ENCODE measurements around the gene SCIN.
"Not testable (repeated sequence)": the region's sequence is repeated elsewhere in the genome, so short reads cannot be mapped to it uniquely, and the experiment has no call there.

SCIN gene

GRCh38 chr7:12649348-12649747 lies 78.8 kb downstream of the SCIN start:
- DNase-seq, result no peak

DNA sequence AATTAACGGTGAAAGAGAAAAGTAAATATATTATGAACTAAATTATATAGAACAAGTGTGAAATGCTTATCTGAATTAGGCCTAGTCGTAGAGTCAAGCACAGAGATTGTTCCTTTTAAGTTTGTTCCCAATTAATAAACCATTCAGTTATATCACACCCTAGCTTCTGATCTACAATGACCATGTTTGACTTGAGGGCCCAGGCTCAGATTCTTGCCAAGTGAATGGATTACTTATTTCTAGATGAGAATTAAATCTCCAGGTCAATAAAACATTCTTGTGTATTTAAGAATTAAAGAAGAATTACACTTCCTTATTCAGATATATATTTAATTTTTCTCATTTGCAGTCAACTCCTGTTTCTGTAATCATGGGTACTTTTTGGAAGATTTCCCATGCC lies 79.6 kb downstream of the SCIN start:
- DNase-seq, result no peak

GRCh38 chr7:12653110-12653509 lies 82.6 kb downstream of the SCIN start:
- no peak for DNase-seq

GRCh38 chr7:12653518-12653917 lies 83.0 kb downstream of the SCIN start:
- DNase-seq, result no peak

DNA sequence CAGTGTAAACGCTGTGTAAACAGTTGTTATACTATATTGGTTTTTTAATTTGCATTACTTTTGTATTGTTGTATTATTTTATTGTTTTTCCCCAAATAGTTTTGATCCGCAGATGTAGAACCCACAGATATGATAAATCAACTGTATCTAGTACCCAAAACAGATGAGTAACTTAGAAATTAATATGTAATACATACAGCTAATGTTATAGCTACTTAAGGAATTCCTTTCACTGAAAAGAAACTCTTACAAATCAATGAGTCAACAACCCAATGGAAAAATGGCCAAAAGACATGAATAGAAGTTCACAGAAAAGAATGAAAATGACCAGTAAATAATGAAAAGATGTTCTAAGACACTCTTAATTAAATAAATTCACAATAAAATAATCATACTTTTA lies 84.6 kb downstream of the SCIN start:
- no peak for DNase-seq

DNA sequence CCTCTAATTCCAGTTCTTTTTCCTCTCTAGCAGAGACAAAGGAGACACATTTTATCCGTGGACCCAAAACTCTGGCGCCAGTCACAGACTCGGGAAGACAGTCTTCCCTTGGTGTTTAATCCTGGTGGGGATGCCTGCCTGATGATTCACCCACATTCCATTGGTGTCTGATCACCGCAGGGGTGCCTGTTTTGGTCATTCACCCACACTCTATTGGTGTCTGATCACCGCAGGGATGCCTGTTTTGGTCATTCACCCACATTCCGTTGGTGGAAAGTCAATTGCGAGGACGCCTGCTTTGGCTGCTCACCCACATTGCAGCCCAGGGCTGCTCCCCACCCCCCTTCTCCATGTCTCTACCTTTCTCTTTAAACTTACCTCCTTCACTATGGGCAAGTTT lies 89.9 kb downstream of the SCIN start:
- not testable (repeated sequence) for DNase-seq

DNA sequence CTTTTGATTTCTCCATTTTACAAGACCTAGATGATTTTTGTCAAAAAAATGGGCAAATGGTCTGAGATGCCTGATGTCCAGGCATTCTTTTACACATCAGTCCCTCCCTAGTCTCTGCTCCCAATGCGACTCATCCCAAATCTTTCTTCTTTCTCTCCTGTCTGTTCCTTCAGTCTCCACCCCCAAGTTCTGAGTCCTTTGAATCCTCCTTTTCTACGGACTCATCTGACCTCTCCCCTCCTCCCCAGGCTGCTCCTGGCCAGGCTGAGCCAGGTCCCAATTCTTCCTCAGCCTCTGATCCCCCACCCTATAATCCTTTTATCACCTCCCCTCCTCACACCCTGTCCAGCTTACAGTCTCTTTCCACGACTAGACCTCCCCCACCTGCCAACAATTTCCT lies 90.5 kb downstream of the SCIN start:
- DNase-seq, result not testable (repeated sequence)

DNA sequence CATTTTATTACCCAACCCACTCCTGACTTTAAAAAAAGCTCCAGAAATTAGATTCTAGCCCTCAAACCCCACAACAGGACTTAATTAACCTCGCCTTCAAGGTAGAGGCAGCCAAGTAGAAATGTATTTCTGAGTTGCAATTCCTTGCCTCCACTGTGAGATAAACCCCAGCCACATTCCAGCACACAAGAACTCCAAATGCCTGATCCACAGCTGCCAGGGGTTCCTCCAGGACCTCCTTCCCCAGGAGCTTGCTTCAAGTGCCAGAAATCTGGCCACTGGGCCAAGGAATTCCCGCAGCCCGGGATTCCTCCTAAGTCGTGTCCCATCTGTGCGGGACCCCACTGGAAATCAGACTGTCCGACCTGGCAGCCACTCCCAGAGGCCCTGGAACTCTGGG lies 91.1 kb downstream of the SCIN start:
- no peak for DNase-seq

GRCh38 chr7:12670000-12670729 lies 99.6 kb downstream of the SCIN start:
- DNase-seq, result no peak

- DNase-seq, result no peak
These were observed 100.4 kb downstream of the SCIN start for GRCh38 chr7:12670743-12671520.

- not testable (repeated sequence) for DNase-seq
These were observed 102.9 kb downstream of the SCIN start for GRCh38 chr7:12673436-12673835.

DNA sequence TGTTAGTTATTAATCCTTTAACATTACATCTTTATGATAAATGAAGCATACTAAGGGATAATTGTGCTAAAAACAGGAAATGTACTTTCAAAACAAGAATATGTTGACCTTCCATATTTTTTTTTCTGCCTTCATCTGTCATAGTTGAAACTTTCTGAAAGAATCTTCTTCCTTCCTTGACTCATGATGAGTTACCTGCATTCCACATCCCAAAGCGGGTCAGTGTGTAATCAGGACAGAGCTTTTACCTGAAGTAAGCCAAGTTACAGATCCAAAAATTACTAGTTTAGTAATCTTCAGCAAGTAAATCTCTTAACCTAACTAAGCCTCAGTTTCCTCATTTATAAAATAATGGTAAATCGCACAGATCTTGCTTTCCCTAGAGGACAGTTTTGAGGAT lies 103.5 kb downstream of the SCIN start:
- no peak for DNase-seq

GRCh38 chr7:12674861-12675260 lies 104.3 kb downstream of the SCIN start:
- DNase-seq, result peak; percentile 35 to 47

- DNase-seq, result no peak
These were observed 113.4 kb downstream of the SCIN start for GRCh38 chr7:12683678-12684585.

- DNase-seq, result no peak
These were observed 114.2 kb downstream of the SCIN start for GRCh38 chr7:12684733-12685132.

- DNase-seq, result peak; percentile 20 to 21
These were observed 115.0 kb downstream of the SCIN start for GRCh38 chr7:12685550-12685949.

- peak; percentile 87 to 92 for DNase-seq
These were observed 115.8 kb downstream of the SCIN start for GRCh38 chr7:12686234-12686890.

- peak; percentile 89 for DNase-seq
These were observed 116.6 kb downstream of the SCIN start, which contains the start of gene ARL4A for GRCh38 chr7:12686891-12687717. Gene ARL4A (plus strand): TSS chr7:12687633. CDS start chr7:12688255, 622 bp downstream.

- no peak for DNase-seq
These were observed 117.2 kb downstream of the SCIN start for GRCh38 chr7:12687718-12688171.

- DNase-seq, result not testable (repeated sequence)
These were observed 118.1 kb downstream of the SCIN start for GRCh38 chr7:12688485-12689170.

DNA sequence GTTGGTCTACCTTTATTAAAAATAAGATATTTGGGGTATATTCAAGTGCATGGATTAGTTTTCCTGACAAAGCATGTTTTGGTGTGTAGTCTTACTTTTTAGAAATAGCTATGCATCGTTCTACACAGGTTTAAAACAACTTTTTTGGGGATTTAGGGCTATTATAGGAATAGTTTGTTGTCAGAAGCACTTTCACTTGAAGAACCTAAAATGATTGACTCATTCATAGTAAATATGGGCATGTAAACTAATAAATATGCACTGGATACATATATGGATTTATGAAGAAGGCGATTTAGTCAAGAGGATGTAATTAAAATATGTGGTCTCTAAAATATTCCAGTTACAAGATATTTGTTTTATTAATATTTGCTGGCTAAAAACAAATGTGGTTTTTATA lies 118.9 kb downstream of the SCIN start:
- no peak for DNase-seq
